SK-MEL-5 (cell line): ENCODE data around the gene URI1. TPM values are rescaled to one million over a fixed set of nuclear protein-coding genes. Genes with fewer than 3 reads are reported as not detected.
"Not testable (repeated sequence)": the region's sequence is repeated elsewhere in the genome, so short reads cannot be mapped to it uniquely, and the experiment has no call there.

ENCODE experiments used
- DNase-seq: peaks from one replicate; pipeline ENCODE4 v3.0.0-alpha.2; 2016; ENCODE audit warnings: low read depth, low spot score
- in situ Hi-C: cut with HindIII; loops from 2 replicates; pipeline ENCODE4 v1.10.0; 2016; ENCODE audit warnings: low sequenced_read_pairs, high pct_unique_total_duplicates, low pct_unique_long_range_greater_than_20kb
- polyA plus RNA-seq, 2 experiments: library from polyadenylated mRNA; depleted of rRNA; stranded (reverse); fragments of >200 nt; gene quantifications; 2 replicates each; pipeline ENCODE4 v1.2.3, GENCODE V29; 2015
- total RNA-seq: library from RNA; depleted of rRNA; stranded (reverse); fragments of >200 nt; shearing (Covaris generic); gene quantifications from 2 replicates; pipeline ENCODE4 v1.2.3, GENCODE V29; 2014; rRNA removed

URI1 gene, protein sequence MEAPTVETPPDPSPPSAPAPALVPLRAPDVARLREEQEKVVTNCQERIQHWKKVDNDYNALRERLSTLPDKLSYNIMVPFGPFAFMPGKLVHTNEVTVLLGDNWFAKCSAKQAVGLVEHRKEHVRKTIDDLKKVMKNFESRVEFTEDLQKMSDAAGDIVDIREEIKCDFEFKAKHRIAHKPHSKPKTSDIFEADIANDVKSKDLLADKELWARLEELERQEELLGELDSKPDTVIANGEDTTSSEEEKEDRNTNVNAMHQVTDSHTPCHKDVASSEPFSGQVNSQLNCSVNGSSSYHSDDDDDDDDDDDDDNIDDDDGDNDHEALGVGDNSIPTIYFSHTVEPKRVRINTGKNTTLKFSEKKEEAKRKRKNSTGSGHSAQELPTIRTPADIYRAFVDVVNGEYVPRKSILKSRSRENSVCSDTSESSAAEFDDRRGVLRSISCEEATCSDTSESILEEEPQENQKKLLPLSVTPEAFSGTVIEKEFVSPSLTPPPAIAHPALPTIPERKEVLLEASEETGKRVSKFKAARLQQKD
- 72.9 and 75.4 TPM in 2 replicates for total RNA-seq
- polyA plus RNA-seq (2015; cell fraction: cytosol; rRNA removed) = 52.1 and 61.4 TPM in 2 replicates
- polyA plus RNA-seq (2015; cell fraction: nucleus; rRNA removed) = 73.7 and 111 TPM in 2 replicates

DNA sequence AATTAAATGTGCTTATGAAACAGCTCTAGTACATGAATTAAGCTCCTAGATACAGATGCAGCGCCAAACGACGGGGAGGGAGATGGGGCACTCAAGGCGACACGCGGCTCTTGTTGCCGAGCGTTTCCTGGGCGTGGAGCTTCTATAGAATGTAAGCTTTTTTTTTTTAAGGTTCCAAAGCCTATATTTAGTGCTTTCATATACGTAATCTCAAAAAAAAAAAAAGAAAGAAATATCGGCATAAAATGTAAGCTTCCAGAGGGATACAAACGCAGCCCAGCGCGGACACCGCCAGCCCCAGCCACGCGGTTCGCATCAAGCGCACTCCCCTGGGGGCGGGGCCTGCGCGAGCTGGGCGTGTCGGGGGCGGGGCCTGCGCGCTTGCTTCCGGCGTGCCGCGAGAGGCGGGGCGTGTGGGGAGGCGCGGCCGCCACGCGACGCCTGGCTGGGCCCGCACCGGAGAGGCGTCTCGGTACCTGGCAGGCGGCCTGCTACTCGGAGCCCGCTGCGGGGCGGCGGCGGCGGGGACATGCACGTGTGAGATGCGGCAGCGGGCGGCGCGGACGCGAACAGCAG lies at the start of gene URI1:
TSS of gene URI1 (plus strand) at position 412 of the 576 bp plus-strand sequence. CDS start 309 bp downstream, outside the sequence.
- in situ Hi-C loops = no loop called here
- peak; percentile 83 for DNase-seq

DNA sequence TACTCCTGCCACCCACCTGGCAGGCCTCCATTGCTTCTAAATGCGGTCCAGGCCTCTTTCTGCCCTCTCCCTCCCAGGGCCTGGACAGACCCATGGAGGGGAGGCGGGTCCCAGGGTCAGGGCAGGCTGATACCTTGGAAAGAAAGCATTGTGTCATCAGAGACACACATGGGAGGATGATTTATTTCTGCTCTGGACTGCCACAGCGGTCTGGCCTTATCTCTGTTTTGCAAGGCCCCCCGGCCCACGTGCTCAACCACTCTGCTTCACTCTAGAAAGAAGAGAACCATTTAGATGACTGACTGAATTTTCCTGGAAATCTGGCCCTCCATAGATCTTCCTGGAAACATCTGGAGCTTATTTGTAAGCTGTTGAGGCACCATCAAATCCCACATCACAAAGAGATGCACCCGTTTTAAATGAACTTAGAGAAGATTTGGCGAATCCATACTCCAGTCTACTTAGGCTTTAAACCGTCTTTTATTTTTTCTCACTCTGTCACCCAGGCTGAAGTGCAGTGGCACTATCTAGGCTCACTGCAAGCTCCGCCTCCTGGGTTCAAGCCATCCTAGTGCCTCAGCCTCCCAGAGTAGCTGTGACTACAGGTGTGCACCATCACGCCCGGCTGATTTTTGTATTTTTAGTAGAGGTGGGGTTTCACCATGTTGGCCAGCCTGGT lies 48.3 kb upstream of the URI1 start:
- no peak for DNase-seq
- in situ Hi-C loops = no loop called here

DNA sequence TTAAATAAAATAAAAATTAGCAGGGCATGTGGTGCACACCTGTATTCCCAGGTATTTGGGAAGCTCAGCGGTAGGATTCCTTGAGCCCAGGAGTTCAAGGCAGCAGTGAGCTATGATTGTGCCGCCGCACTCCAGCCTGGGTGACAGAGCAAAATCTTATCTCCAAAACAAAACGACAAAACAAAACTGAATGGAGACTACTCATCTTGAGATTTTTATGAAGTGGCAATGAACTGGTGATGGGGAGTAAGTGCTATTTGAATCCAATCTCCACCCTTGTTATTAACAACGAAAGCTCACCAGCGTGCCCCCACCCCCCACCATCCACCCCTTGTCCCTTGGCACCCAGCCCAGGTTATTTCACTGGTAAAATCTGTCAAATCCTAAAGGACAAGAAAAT lies 45.2 kb upstream of the URI1 start:
- in situ Hi-C loops = no loop called here
- DNase-seq = no peak

DNA sequence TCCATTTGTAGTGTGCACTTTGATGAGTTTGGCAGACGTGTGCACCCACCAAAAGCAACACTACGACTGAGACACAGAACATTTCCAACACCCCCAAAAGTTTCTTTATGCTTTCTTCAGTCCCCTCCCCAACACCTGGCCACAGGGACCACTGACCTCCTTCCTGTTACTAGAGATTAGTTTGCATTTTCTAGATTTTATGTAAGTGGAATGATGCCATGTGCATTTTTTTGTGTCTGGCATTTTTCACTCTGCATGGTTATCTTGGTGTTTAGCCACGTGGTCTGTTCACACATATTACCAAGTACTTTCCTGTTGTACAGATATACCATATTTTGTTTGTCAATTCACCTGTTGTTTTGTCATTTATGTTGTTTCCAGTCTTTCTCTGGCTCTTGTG lies 44.6 kb upstream of the URI1 start:
- no peak for DNase-seq
- in situ Hi-C loops = no loop called here

DNA sequence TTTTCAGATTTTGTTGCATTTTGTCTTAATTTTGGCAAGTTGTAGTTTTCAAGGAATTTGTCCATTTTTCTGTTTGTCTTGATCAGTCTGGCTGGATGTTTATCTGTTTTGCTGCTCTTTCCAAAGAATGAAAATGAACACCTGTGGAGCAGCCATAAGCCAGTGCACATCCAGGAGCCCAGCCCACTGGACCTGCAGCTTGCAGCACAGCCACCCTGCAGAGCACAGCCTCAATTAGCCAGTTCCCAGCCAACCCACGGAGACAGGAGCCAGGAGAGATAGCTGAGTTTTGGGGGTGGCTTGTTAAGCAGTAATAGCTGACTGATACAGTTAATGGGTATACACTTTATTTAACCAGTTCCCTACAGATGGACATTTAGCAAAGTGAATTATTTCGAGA lies 38.0 kb upstream of the URI1 start:
- in situ Hi-C loops = no loop called here
- no peak for DNase-seq

DNA sequence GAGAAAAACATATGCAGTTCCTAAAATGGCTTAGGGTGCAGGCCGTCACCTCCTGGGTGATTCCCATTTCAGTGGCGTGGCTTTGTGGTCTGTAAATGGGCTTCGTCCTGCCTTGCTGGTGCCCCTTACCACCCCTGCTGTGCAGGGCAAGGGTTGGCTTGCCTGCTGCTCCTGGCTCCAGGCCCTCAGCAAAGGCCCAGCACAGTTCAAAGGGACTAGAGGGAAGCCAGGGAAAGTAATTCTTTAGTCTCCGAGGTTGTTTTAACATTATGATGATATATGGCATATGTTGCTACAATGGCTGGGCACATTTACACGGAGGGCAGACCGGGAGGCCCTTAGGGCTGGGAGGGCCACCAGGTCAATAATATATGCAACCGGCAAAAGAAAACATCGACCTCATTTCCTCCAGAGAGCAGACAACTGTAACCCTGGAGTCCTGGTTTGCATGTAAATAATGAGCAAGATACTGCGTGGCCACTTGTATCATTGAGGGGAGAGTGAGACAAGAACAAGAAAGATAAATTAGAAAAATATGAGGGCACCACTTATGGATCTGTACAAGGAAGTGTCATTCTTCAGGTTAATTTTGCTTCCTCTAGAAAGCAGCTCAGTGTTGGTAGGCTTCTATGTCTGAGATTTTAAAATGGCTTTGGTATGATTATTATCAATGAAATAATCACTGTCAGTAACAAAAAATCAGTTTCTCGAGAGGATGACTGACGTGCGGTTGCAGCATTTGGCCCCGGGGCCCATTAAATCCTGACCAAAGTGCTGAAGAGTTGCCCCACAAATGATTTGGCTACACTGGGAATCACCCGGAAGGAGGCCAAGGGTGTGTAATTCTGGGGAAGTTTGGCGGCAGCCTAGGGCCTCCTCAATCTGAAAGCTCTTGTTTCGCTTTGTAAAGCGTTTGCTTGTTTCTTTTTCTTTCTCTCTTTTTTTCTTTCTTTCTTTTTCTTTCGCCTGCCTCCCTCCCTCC lies 32.8 kb upstream of the URI1 start:
- no peak for DNase-seq
- in situ Hi-C loops = no loop called here

DNA sequence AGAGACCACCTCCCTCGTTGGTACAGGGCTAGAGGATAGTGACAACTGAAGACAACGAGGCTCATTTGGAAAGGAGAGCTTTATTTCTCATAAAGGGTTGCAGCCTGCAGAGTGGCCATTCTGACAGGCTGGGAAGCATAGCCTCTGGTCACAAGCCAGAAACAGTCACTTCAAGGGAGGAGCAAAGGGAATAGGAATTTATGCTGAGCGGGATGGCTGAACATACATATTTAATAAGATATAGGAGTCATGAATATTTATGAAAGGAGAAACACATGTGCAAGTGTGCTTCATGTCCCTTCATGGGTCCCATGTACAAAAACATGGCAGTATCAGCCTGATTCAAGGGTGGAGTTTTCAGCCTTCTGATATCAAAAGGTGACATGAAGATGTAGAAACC lies 27.1 kb upstream of the URI1 start:
- no peak for DNase-seq
- in situ Hi-C loops = no loop called here

DNA sequence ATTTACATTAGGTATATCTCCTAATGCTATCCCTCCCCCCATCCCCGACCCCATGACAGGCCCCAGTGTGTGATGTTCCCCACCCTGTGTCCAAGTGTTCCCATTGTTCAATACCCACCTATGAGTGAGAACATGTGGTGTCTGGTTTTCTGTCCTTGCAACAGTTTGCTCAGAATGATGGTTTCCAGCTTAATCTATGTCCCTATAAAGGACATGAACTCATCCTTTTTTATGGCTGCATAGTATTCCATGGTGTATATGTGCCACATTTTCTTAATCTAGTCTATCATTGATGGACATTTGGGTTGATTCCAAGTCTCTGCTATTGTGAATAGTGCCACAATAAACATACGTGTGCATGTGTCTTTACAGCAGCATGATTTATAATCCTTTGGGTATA lies 26.2 kb upstream of the URI1 start:
- DNase-seq, in situ Hi-C loops: not testable (repeated sequence)

DNA sequence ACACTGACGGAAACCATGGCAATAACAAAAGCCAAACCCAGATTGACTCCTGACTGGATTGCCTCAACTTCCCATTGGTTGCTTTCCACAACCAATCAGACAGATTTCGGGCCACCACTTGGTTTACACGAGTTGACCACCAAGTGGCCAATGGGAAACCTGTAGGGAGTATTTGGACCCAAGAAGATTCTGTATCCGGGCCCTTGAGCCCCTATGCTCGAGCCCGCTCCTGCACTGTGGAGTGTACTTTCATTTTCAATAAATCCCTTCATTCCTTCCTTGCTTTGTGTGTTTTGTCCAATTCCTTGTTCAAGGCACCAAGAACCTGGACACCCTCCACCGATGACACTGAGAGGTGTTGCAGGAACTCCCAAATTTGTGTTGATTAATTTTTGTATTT lies 24.1 kb upstream of the URI1 start:
- in situ Hi-C loops = no loop called here
- no peak for DNase-seq

DNA sequence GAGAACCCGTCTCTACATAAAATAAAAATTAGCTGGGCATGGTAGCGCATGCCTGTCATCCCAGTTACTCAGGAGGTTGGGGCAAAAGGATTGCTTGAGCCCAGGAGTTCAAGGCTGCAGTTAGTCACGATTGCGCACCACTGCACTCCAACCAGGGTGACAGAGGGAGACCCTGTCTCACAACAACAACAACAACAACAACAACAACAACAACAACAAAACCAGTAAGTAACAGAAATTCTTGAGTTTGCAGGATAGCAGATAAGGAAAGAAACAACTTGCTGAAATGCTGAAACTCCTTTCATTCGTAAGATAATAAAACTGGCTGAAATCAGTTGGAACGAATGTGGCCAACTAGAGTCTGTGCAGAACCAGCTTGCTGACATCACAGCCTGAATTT lies 23.1 kb upstream of the URI1 start:
- in situ Hi-C loops = no loop called here
- DNase-seq = no peak

DNA sequence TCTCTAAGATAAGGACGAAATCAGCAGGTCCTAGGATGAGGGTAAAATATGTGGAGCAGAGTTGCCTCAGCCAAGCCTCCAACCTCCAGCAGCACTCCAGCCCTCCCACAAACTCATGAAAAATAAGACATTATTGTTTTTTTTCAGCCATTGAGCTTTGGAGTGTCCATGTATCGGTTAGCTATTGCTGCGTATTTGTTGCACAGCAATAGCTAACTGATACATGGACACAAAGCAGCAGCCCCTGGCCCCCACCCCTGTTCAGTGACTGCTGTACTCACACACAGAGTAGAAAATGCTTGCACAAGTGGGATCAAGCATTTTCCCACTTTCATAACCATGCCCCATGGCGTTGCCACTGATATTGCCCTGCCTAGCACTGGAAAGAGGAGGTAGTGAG lies 19.1 kb upstream of the URI1 start:
- in situ Hi-C loops = no loop called here
- no peak for DNase-seq

DNA sequence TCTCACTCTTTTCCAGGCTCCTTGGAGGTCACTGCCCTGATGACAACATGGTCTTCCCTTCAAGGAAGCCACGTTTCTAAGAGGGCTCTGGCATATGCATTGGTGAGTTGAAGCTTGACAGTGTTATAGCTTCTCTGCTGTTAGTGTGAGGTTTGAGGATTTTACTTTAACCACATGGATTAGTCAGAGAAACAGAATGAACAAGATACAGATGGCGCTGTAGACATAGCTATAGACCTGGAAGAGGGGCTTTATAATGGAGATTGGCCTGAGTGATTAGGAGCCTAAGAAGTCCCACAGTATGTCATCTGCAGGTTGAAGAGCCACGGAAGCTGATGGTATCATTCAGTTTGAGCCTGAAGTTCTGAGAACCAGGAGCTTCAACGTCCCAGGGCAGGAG lies 18.4 kb upstream of the URI1 start:
- in situ Hi-C loops = no loop called here
- peak; percentile 30 for DNase-seq

DNA sequence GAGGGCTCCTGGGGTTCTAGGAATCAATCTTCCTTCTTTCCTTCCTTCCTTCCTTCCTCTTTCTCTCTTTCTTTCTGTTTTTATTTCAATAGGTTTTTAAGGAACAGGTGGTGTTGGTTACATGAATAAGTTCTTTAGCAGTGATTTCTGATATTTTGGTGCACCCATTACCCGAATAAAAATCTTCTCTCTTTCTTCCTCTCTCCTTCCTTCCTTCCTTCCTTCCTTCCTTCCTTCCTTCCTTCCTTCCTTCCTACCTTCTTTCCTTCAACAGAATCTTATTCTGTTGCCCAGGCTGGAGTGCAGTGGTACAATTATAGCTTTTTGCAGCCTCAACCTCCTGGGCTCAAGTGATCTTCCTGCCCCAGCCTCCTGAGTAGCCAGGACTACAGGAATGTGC lies 16.0 kb upstream of the URI1 start:
- no peak for DNase-seq
- in situ Hi-C loops = no loop called here

DNA sequence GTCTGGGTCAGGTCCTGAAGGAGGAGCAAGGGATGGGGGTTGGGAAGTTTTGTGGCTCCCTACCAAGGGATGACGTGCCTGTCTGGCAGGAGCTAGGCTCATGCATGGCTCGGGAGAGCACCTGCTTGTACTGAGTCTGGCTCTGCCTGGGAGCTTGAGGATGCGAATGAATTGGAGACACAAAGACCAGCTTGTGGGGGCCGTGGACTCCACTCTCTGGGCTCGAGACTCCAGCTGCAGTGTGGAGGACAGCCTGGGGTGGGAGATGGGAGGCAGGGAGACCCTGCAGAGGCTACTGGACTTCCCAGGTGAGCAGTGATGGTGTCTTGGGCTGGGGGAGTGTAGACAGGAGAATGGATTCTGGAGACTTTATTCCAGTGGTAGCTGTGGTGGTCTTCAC lies 15.2 kb upstream of the URI1 start:
- in situ Hi-C loops = no loop called here
- no peak for DNase-seq

DNA sequence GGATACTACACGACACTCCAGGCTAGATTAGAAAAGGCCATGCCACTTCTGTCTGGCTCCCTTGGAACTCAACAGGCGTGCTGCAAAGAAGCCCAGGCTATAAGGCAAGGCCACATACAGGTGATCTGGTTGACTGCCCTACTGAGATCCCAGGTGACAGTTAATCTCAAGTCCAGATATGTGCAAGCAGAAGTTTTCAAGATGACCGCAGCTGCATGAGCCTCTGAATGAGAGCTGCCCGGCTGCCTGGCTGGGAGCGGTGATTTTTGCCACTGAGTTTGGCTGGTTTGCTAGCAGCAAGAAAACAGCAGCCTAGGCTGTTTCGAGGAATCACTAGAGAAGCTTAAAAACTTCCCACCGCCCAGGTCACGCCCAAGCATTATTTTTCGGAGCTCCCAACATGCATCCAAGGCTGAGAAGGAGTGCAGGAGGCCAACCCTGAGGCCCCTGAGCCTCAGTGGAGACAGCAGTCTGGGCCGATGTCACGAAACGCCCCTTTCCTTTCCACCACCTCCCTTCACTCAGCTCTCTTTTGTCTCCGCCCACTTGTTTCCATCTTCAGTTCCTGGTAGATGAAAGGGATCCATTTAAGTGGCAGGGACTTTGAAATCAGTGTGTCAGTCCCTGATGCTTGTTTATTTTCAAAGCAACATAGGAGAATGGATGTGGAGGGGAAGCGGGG lies 14.0 kb upstream of the URI1 start:
- in situ Hi-C loops = no loop called here

DNA sequence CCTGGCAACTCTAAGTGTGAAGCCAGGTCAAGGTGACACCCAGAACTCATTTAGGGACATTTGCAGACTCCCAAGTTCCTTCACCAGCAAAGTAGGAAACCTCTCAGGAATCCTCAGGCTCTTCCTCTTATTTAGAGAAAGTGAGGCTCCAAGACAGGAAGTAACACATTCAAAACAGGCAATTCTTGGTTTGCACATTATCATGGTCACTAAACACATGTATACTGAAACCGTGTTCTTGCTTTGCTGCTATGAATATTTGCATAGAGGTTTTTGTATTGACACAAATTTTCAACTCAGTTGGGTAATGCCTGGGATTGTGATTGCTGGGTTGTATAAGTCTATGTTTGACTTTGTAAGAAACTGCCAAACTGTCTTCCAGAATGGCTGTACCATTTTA lies 13.2 kb upstream of the URI1 start:
- DNase-seq = no peak
- in situ Hi-C loops = no loop called here

More for the DNA sequence above, 14.0 kb upstream of the URI1 start:
- DNase-seq = peak; percentile 47

DNA sequence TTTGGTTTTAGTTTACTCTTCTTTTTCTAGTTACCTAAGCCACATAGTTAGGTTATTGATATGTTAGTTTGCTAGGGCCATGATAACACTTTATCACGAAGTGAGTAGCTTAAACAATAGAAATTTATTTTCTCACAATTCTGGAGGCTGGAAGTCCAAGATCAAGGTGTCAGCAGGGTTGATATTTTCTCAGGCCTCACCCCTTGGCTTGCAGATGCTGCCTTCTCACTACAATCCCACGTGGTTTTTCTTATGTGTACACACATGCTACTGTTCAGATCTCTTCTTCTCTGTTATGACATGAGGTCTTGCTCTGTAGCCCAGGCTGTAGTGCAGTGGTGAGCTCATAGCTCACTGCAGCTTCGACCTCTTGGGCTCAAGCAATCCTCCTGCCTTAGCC lies 7.8 kb upstream of the URI1 start:
- in situ Hi-C loops = no loop called here
- DNase-seq = no peak
